Right renal cortex interstitium (tissue), 3 donors: ENCODE data around the gene GNRH2. TPM values are rescaled to one million over a fixed set of nuclear protein-coding genes. Genes with fewer than 3 reads are reported as not detected.
"Not testable (repeated sequence)": the region's sequence is repeated elsewhere in the genome, so short reads cannot be mapped to it uniquely, and the experiment has no call there.

Experiments used
- DNase-seq, 3 donors: peaks; one replicate each; pipeline ENCODE4 v3.0.0-alpha.2; 2013; ENCODE audit warnings: low read depth in 3 of 3, low spot score in 2 of 3
- polyA plus RNA-seq, 3 donors: library from polyadenylated mRNA; unstranded; fragments of 120-200 nt; gene quantifications; one replicate each; pipeline ENCODE4 v1.2.1, GENCODE V29; 2013; ENCODE audit not compliant: insufficient read length in 3 of 3

The GNRH2 gene
- under 1 TPM in 2 of 3 donors, not detected in 1; 0.22 to 0.34 TPM for polyA plus RNA-seq

GRCh38 chr20:3043322-3043721 lies at the start of gene GNRH2:
Gene GNRH2 (plus strand): TSS chr20:3043622. CDS start chr20:3044415, 793 bp downstream.
- DNase-seq: no peak

DNA sequence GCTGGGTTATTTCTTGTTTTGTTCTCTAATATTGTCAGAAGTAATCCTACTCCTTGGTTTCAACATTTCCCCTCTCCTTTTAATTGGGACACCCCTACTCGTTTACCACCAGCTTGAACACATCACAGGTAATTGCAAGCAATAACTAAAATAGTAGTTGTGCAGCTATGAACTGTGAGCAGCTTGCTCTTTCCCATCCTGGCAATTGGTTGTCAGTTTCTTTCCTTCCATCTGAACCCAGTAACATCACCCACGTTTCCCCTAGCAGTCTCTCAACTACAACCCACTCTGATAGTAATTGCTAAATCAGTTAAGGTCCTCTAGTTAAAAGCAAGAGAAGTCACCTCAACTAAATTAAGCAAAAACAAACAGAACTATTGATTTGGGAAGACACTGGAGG lies 47.6 kb upstream of the GNRH2 start:
- DNase-seq: no peak

GRCh38 chr20:2998728-2999127 lies 44.7 kb upstream of the GNRH2 start:
- no peak for DNase-seq

DNA sequence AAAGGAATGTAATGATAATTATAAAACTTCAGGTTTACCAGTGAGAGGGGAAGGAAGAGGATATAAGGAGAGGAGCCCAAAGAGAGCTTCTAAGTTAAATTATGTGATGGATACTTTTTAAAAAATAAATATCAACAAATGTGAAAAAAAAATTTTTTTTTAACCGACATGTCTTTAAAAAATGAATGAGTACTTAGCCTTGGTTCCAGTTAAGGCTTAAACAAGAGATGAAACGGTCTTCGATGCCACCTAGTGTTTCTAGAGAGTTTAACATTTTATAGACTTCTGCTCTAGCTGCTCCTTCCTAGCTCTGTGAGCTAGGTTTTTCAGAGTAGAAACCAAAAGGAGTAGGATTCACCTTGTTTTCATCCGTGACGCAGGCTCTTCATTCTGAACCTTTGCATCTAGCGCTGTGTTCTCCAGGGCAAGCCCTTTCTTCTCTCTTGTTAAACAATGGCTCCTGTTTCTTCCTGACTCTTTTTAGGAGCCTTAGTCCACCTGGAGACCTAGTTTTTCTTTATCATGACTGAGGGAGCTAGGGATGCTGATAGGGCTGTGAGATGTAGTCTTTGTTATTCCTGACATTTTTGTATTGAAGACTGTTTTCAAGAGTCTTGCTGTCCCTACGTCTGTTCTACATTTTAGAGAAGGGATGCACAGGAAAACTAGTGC lies 42.4 kb upstream of the GNRH2 start:
- DNase-seq: peak; percentile 10 to 15 (median 15)

- no peak for DNase-seq
Observed at GRCh38 chr20:3003416-3003815, 40.0 kb upstream of the GNRH2 start.

- DNase-seq: no peak
Observed at GRCh38 chr20:3010985-3011723, 32.3 kb upstream of the GNRH2 start.

GRCh38 chr20:3011752-3012151 lies 31.7 kb upstream of the GNRH2 start:
- no peak for DNase-seq

DNA sequence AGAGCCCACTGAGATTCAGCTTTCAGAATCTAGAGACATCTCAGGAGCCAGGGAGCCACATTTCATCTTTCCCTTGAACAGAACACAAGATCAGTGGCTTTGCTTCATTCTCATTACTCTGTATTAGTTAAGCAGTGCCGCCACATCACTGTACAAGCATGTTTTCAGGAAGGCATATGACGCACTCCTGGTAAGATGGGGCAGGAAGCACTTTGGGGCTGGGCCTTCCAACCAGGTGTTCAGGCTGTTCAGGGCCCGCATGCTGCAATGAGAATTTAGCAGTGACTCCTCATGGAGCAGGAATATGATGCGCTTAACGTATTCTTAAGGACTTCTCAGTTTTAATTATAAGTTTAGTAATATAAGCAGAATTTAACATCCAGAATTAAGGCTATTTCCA lies 29.7 kb upstream of the GNRH2 start:
- DNase-seq: no peak

DNA sequence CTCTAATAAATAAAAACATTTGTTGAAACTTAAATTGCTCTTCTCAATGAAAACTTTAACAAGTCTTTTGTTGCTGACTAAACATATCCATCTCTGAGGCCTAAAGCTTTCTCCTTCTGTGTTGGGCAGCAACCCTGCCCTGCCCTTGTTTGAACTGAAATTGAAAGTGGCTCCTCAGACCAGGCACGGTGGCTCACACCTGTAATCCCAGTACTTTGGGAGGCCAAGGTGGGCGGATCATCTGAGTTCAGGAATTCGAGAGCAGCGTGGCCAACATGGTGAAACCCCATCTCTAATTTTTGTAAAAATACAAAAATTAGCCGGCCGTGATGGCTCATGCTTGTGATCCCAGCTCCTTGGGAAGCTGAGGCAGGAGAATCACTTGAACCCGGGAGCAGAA lies 29.2 kb upstream of the GNRH2 start:
- no peak for DNase-seq

GRCh38 chr20:3014662-3015061 lies 28.8 kb upstream of the GNRH2 start:
- no peak for DNase-seq

GRCh38 chr20:3015302-3015701 lies 28.1 kb upstream of the GNRH2 start:
- not testable (repeated sequence) for DNase-seq

- no peak for DNase-seq
Observed at GRCh38 chr20:3021327-3021726, 22.1 kb upstream of the GNRH2 start.

DNA sequence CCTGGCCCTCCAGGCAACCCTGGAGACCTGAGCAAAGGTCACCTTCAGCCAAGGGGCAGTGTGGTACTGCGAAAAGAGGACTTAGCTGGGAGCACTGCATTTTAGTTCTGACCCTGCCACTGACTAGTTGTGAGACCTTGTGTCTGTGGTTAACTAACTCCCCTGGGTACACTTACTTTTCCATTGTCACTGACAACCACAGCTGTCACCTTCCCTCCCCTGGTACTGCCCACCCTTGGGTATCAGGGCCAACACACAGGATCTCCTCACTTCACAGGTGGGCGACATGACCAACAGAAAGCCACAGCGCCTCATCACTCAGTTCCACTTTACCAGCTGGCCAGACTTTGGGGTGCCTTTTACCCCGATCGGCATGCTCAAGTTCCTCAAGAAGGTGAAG lies 21.6 kb upstream of the GNRH2 start:
- no peak for DNase-seq

DNA sequence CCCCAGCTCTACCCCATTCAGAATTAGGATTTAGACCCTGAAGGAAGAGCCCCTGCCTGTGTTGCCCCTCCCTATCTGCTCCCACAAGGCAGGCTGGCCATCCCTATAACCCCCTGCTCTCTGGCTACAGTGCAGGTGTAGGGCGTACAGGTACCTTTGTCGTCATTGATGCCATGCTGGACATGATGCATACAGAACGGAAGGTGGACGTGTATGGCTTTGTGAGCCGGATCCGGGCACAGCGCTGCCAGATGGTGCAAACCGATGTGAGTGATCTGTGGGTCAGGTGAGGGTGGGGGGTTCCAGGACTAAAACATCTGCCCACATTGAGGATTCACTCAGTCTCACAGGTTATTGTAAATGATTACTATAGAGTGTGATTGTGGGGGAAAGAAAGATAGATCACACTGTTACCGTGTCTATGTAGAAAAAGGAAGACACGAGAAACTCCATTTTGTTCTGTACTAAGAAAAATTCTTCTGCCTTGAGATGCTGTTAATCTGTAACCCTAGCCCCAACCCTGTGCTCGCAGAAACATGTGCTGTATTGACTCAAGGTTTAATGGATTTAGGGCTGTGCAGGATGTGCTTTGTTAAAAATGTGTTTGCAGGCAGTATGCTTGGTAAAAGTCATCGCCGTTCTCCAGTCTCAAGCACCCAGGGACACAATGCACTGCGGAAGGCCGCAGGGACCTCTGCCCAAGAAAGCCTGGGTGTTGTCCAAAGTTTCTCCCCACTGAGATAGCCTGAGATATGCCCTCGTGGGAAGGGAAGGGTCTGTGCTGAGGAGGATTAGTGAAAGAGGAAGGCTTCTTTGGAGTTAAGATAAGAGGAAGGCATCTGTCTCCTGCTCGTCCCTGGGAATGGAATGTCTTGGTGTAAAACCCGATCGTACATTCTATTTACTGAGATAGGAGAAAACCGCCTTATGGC lies 20.6 kb upstream of the GNRH2 start:
- DNase-seq: not testable (repeated sequence)

- DNase-seq: no peak
Observed at GRCh38 chr20:3027987-3028386, 15.4 kb upstream of the GNRH2 start.

GRCh38 chr20:3031524-3032147 lies 11.8 kb upstream of the GNRH2 start:
- DNase-seq: no peak

DNA sequence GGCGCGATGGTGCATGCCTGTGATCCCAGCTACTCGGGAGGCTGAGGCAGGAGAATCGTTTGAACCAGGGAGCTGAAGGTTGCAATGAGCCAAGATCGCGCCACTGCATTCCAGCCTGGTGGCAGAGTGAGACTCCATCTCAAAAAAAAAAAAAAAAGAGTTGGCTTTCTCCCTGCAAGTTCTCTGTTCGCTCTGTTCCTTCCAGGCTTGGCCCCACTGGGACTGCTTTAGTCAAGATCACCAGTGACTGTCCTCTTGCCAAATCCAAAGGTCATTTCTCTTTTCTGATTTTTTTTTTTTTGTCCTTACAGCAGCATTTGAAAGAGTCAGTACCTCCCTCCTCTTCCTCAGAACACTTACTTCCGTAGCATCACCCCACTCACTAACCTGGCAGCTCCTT lies 10.8 kb upstream of the GNRH2 start:
- DNase-seq: no peak

DNA sequence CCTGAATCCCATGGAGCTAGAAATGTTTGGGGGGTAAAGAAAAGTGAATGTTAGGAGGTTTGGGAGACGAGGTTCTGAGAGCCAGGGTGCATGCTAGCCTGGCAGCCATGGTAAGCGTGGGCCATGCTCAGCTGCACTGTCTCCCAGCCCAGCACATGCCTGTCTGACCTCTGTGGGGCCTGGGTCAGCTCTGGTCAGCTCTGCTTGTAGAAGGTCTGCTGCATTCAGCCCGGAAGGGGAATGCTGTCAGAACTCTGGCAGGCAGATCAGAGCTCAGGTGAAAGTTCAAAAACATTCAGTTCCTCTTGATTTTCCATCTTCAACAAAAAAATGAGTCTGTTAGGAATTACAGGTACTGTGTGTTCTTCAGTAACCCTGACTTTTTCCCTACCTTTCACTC lies 5.8 kb upstream of the GNRH2 start:
- DNase-seq: no peak

DNA sequence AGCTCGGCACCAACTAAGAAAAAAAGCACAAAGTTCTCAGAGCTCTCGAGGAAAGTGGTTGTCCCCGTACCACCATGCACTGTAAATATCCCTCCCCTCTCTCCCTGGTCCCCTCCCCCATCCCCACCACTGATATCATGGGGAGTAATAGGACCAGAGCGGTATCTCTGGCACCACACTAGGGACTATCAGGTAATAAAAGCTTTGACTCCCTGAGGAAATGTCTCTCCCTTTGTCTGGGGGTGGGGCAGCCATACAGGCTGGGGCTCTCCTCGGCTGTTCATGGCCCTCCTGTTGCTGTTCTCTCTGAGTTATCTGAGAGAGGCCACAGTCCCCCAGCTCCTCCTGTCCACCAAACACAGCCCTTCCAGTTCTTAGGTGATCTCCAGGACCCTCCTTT lies 5.0 kb upstream of the GNRH2 start:
- DNase-seq: no peak

- DNase-seq: no peak
Observed at GRCh38 chr20:3039426-3039825, 4.0 kb upstream of the GNRH2 start.

- DNase-seq: no peak
Observed at GRCh38 chr20:3040086-3040485, 3.3 kb upstream of the GNRH2 start.
